NCI-H345 treated with DMSO at 0.1 percent for 48 hours (cell line): ENCODE results near the gene UNKL.

Source experiments
- DNase-seq: peaks from one replicate; lab custom pipeline; 2025; ENCODE audit not compliant: unreplicated experiment; lab: John Stamatoyannopoulos, UW

UNKL gene, protein sequence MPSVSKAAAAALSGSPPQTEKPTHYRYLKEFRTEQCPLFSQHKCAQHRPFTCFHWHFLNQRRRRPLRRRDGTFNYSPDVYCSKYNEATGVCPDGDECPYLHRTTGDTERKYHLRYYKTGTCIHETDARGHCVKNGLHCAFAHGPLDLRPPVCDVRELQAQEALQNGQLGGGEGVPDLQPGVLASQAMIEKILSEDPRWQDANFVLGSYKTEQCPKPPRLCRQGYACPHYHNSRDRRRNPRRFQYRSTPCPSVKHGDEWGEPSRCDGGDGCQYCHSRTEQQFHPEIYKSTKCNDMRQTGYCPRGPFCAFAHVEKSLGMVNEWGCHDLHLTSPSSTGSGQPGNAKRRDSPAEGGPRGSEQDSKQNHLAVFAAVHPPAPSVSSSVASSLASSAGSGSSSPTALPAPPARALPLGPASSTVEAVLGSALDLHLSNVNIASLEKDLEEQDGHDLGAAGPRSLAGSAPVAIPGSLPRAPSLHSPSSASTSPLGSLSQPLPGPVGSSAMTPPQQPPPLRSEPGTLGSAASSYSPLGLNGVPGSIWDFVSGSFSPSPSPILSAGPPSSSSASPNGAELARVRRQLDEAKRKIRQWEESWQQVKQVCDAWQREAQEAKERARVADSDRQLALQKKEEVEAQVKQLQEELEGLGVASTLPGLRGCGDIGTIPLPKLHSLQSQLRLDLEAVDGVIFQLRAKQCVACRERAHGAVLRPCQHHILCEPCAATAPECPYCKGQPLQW

DNA sequence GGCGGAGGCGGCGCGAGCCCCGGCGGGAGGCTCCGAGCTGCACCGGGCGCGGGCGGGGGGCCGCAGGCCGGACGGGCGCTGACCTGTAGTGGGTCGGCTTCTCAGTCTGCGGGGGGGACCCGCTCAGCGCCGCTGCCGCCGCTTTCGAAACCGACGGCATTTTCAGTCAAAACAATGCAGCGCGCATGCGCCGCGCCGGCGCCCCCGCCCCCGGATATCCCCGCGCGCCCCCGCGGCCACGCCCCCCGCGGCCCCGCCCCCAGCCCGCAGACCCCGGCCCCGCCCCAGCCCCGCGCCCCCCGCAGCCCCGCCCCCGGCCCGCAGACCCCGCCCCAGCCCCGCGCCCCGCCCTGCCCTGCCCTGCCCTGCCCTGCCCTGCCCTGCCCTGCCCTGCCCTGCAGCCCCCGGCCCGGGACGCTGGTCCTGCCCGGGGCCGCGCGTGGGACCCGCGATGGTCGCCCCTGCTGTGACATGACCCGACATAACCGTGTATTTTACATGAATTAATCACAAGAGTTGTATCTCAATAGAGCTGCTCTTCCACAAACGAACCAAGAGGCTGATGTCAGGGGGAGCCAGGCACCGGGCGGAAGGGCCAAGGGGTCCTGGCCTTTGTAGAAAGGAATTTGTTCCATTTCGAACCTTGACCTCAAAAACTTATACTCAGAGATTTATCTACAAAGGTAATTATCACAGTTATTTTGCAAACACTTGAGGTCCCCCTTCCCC lies at the start of gene UNKL:
Gene UNKL (minus strand): TSS at position 173 of the 729 bp plus-strand sequence. CDS start 13 bp downstream, at position 160.
- DNase-seq, result peak; percentile 13

DNA sequence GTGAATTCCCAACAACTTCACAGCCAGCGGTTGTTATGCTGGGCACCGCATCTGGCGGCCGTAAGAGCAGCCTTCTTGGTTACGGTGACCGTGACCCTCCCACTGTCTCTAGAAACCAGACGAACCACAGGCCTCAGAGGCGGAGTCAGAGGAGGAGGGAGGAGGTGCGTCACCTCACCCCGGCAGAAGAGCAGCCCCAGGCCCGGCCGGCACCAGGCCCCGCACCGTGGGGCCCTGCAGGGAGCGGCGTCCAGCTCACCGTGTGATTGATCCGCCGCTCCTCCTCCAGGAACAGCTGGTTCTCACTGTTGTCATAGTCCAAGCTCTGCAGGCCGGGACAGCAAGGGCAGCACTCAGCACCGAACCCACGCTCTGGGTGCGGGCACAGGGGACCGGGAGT lies 46.6 kb upstream of the UNKL start:
- no peak for DNase-seq

DNA sequence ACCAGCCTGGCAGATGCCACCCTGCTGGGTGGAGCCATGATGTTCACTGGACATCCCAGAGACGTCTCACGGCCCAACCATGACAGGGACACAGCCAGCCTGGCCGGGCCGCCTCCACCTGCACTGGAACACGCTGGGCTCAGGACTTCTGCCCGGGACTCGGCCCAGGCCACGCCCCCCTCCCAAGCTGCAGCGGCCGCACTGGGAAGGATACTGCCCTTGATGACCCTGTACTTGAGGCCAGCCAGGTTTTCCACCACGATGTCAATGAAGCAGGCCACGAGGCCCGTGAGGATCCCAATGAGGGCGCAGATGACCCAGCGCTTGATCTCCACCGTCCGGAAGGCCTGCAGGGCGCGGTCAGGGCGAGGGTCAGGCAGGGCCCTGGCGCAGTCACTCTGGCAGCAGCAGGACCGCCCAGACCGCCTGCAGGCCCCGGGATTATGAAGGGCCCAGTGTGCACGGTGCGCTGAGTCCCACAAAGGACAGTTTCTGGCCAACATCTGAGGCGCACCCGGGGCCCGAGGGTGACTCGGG lies 46.2 kb upstream of the UNKL start:
- no peak for DNase-seq

DNA sequence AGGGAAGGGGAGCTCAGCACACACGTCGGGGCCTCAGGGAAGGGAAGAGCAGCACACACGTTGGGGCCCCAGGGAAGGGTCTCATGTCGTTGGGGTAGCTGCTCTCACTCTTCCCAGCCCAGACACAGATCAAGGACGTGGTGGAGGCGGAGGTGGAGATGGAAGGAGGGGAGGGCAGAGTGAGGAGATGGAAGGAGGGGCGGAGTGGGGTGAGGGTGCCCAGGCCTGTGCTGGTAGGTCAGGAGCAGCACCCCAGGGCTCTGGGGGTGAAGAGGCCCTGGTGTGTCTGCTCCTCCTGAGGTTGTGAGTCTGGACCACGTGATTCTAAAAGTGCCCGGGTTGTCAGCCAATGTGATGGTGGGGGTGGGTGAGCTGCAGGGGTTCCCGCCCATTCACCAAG lies 45.5 kb upstream of the UNKL start:
- DNase-seq, result no peak

DNA sequence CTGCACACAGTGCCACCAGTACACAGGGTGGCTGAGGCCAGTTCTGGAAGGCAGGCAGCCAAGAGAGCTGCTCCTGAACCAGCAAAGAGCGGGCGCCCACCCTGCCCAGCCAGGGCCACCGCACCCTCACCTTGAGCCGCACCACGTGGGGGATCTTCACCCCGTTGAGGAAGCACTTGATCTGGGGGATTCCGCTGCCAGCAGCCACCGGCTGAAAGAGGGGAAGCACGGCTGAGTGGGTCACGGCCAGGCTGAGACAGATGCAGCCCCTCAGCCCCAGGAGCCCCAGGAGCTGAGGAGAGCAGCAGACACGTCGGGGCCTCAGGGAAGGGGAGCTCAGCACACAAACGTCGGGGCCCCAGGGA lies 44.5 kb upstream of the UNKL start:
- DNase-seq, result no peak

DNA sequence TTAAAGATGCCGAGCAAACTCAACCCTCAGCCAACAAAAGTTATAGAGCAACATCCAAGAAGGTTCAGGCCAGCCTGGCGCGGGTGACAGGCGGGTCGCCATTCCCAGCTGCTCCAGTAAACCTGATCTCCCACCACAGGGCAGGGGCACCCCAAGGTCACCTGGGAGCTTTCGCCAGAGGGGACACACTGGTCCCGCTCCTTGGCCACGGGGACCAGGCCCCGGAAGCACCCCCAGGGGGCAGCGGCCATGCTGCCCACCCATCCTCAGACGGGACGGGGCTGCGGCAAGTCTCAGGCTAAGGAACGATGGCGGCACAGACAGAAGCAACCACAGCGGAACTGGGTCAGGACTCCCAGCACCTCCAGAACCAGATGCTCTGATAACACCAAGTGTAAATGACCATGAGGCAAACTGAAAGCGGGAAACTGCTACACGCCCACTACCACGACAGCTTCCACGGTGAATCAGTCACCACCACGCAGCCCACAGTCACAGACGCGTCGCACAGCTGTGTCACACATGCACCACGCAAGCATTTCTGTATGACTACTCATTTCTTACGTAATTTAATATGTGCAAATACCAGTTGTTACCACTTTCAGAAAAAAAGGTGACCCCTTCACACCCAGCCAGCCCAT lies 44.0 kb upstream of the UNKL start:
- DNase-seq, result no peak

DNA sequence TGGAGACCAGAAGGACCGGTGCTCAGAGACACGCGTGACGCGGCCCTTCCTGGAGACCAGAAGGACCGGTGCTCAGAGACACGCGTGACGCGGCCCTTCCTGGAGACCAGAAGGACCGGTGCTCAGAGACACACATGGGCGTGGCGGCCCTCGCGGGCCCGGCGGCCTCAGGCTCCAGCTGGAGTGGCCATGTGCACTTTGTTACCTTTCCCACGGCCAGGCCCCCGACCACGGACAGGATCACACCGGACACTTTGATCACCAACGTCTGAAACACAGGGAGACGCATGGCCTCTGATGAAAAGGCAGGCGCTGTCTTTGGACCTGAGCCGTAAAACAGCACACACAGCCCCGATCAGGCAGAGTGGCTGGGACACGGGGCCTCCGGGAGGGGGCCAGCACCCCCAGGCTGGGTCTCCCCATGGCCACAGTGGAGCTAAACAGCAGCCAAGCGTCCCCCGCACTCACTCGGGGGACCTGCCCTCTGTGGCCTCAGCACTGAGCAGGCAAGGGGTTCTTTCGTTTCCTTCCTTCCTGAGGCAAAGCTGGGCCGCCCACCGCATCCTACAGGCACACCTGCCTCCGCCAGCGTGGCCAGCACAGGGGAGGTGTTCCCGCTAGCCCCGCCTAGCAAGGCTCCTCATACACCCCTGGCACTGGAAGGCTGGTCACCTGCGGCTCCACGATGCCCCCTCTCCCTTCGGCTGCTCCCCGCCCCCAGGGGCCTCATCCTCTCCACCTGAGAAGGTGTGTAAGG lies 43.2 kb upstream of the UNKL start:
- DNase-seq, result no peak

DNA sequence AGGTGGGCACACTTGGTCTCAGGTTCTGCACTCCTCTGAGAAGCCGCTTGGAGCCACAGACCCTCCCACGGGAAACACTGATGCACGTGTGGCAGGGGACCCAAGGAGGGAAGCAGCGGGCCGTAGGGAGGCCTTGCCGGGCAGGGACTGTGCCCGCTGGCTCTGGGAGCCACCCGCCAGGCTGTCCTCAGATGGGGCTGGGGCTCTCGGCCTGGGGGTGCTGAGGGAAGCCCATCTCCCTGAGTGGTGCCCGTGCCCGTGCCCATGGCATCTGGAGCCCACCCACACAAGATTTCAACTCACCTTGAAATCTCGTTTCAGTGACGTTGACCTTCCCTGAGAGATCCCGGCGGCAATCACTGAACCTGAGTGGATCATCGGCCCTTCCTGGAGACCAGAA lies 42.4 kb upstream of the UNKL start:
- DNase-seq, result no peak

DNA sequence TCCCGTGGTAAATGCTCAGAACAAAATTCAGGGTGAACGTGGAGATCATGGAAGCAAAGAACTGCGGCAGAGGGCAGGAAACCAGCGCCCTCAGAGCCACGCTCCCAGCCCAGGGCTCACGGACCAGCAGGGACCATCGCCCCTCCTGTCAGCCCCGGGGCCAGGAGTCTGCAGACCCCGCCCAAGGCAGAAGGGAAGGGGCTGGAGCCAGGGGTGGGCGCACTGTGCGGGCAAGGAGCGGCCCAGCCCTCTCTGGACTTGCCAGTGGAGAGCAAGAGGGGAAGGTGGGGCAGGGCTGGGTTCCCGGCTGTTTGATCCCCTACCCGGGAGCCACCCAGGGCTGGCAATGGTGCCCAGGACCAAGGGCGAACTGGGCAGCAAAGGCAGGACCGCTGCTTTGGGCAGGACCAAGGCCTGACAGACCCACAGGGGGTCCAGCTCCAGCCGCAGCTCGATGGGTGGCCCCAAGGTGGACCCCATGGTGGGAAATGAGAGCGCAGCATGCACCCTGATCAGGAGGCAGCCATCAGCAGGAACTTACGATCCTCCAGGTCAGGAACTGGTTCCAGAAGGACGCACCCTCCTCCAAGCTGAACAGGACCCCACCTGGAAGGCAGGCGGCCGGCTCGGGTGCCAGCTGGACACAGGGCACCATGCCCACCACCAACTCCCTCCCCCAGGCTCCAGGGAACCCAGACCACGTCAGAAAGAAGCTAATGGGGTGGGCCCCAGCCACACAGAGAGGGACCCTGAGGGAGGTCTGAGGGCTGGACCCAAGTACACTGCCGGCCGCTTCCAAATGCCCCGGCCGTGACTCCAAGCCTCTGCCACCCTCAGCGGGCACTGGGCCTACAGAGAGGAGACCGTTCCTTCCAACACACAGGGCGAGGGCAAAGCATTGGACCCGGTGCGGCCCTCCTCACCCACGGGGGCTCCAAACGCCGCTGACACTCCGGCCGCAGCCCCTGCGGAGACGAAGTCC lies 41.0 kb upstream of the UNKL start:
- DNase-seq, result no peak

DNA sequence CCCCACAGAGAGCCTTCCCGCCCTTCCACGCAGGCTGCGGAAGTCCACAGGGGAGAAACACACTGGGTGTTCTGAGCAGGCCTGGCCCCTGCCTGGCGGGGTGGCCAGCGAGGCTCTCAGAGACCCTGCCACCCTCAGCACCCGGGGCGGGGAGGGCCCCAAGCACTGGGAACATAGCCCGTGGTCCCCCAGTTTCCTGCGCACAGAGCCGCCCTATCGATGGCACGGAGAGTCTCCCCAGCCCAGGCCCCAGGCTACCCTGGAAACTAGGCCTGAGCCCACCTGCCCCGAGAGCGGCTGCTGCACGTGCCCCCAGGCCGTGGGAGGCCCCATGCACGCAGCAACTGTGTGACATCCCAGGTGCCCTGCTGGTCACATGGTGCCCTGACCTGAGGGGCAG lies 40.1 kb upstream of the UNKL start:
- DNase-seq, result no peak

DNA sequence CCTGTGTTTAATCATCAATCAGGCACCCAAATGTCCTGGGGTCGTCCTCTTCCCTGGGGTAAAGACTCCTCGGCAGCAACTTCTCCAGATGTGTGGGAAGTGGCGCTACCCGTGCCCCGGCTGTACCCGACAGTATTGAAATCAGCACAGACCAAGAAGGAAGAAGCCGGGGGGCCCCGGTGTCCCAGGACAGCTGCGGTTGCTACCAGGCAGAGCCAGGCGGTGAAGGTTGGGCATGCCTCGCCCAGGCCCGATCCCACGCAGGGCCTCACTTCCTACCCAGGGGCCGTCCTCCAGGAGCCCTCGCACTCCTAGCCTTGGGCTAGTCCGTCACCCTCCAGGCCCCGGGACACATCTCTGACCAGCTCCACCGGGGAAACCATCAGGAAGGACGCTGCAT lies 38.8 kb upstream of the UNKL start:
- DNase-seq, result no peak

DNA sequence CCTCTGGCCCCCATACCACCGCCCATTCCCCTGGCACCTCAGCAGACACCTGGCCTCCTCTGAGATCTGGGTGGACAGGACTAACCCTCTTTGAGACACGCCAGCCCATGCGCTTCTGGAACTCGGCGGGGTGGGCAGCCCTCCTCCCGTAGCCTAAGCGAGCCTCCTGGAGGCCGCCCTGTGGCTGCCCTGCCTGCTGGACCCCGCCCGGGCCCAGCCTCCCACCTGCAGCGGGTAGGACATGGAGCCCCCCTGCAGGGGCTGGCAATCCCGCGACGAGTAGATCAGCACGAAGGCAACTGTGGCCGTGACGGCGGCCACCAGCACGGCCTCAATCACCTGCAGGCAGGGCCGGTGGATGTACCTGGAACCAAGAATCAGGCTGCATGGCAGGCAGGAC lies 38.0 kb upstream of the UNKL start:
- DNase-seq, result no peak

DNA sequence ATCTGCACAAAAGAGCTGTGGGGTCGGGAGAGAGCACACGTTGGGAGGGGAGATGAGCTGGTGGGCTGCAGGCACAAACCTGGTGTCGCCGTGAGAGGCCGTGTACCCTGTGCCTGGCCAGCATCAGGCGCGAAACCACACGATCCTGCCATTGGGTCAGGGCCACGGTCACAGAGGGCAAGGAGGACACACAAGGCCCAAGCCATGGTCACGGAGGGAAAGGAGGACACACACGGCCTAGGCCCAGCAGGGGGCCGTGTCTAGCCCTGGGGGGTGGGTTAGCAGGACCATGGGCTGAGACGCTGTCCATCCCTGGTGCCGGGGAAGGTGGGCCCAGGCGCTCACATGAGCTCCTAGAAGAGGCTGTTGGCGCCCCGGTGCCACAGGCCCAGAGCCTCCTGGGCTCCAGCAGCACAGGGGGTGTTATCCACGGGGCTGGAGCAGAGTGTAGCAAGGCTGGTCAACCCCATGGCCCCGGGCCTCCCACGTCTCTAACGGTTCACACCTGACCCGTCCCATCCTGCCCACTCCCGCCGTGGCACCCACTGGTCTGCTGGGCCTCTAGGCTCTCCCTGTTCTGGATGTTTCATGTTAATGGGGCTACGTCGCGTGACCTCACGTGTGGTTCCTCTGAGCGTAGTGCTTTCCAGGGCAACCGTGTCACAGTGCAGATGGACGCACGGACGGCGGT lies 37.3 kb upstream of the UNKL start:
- no peak for DNase-seq

DNA sequence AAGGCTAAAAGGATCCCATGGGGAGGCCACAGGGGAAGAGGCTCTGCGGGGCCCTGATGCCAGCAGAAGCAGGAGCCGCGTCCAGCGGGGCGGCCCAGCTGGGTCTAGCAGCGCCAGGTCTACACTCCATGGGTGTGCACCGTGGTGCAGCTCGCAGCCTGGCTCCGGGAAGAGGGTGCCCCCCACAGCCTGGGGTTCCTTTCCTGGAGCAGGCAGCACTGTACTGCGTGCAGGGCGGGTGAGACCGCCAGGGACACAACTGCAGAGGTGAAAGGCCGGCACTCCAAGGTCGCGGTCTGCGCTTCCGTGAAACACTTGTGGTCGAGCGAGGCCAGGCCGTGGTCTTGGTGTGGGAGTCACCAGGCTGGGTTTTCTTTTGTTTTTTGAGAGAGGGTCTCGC lies 36.3 kb upstream of the UNKL start:
- DNase-seq, result no peak

DNA sequence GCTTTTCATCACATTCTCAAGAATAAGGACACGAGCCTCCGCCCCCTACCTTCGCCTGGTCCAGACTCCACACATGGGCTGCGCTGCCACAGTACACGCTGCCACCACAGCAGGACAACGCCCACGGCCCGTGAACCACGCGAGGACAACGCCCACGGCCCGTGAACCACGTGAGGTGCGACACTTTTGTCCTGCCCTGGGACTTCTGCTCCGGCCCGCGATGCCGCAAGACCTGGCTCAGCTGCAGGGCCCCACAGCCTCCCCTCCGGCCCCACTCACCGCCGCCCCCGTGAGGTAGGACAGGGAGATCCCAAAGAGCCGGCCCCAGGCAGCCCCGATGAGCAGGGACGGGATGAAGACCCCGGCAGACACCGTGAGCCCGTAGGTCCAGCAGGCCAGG lies 35.7 kb upstream of the UNKL start:
- no peak for DNase-seq

DNA sequence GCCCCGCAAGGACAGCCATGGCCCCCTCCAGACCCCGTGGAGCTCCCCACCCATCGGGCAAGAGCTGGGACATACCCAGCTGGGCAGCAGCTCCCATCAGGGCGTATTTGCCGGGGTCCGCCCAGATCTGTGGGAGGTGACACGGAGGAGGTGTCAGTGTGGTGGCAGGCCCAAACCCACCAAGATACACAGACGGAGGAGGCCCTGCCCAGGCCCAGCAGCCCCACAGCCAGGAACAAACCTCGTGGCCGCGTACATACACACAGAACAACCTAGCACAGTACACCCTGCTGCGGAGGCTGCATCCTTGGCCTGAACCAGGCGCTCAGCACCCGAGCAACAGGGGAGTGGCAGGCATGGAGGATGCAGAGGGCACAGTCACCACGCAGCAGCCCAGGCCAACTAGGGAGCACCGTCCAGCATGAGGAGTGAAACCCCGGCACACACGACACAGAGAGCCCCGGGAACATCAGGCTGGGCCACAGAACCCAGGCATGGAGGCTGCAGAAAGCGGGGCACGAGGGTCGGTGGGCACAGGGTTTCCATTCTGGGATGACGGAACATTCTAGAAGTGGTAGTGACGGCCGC lies 34.8 kb upstream of the UNKL start:
- DNase-seq, result no peak

DNA sequence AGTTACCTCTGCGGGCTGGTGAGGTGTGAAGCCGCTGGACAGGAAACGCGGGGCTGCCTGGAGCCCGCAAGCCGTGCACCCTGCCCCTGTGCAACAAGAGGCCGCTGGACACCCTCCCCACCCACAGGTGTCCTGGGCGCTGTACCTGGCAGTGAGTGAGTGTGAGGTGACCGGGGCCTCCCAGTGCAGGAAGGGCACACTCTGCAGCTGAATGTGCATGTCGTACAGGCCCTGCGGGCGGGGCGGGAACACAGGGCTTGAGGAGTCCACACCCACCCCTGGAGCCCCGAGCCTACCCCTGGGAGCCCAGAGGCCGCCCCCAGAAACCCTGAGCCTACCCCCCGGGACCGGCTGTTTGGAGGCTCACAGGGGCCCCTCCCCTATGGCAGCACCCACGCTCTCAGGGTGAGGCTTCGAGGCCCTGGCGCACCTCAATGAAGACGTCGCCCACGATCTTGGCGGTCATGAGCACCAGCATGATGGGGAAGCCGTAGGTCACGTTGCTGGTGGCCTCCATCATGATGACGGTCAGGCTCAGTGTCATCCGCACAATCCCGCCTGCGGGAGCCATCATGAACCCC lies 34.1 kb upstream of the UNKL start:
- DNase-seq, result no peak

DNA sequence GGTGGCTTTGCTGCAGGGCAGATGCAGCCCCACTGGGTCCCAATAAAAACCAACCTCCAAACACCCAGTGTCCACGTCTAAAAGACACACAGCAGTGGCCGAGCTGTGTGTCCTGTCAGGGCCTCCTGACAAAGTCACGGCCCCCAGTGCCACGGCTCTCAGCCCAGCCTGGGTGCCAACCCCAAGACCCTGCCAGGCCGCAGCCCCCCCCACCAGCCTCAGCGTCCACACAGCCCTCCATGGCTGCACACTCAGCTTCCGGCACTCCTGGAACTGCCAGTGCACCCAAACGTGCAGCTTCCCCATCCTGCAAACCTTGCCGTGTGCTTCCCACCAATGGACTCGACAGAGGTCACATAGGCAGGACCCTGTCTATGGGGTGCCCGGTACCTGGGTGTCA lies 33.5 kb upstream of the UNKL start:
- no peak for DNase-seq
